Loucy (cell line): ENCODE data around the gene BEND7.
"Not testable (repeated sequence)": the region's sequence is repeated elsewhere in the genome, so short reads cannot be mapped to it uniquely, and the experiment has no call there.

Source experiments
- H2AFZ ChIP-seq: fragments of 200-600 bp; sonication (generic); 2 replicates; pipeline ENCODE4 v1.6.0; 2016; ENCODE audit warnings: antibody characterized with exemption, mild to moderate bottlenecking, low read length, moderate library complexity
- H3F3A ChIP-seq: fragments of 200-600 bp; 2 replicates; pipeline ENCODE4 v1.6.0; 2016; ENCODE audit warnings: antibody characterized with exemption, low read depth, mild to moderate bottlenecking
- H3K27me3 ChIP-seq: fragments of 200-600 bp; sonication (generic); 2 replicates; pipeline ENCODE4 v1.6.1; 2014; ENCODE audit warnings: low read length, mild to moderate bottlenecking; ENCODE audit not compliant: insufficient read depth, poor library complexity, severe bottlenecking
- H3K36me3 ChIP-seq: fragments of 200-600 bp; sonication (generic); 2 replicates; pipeline ENCODE4 v1.6.1; 2016; ENCODE audit warnings: low read length; ENCODE audit not compliant: insufficient read depth
- H3K4me1 ChIP-seq: fragments of 200-600 bp; sonication (generic); 2 replicates; pipeline ENCODE4 v1.5.1; 2014; ENCODE audit warnings: low read length, mild to moderate bottlenecking; ENCODE audit not compliant: insufficient read depth, poor library complexity, severe bottlenecking
- H3K4me2 ChIP-seq: fragments of 200-600 bp; sonication (generic); 2 replicates; pipeline ENCODE4 v1.6.0; 2014; ENCODE audit warnings: antibody characterized with exemption, low read length, low read depth, mild to moderate bottlenecking; ENCODE audit not compliant: poor library complexity, severe bottlenecking
- H3K4me3 ChIP-seq: fragments of 200-600 bp; sonication (generic); 2 replicates; pipeline ENCODE4 v1.5.1; 2014; ENCODE audit warnings: low read length, mild to moderate bottlenecking, mixed read lengths; ENCODE audit not compliant: poor library complexity, severe bottlenecking
- H3K79me2 ChIP-seq: fragments of 200-600 bp; sonication (generic); 2 replicates; pipeline ENCODE4 v1.6.1; 2014; ENCODE audit warnings: low read length; ENCODE audit not compliant: insufficient read depth
- H3K9ac ChIP-seq: fragments of 200-600 bp; sonication (generic); 2 replicates; pipeline ENCODE4 v1.6.0; 2014; ENCODE audit warnings: mild to moderate bottlenecking, low read depth, low read length, moderate library complexity; ENCODE audit not compliant: poor library complexity, severe bottlenecking
- H3K9me2 ChIP-seq: fragments of 200-600 bp; sonication (generic); replicated peaks from 2 replicates; pipeline ENCODE4 v1.6.1; 2016; ENCODE audit warnings: low read depth, low read length, mixed read lengths
- H3K9me3 ChIP-seq: fragments of 200-600 bp; sonication (generic); 2 replicates; pipeline ENCODE4 v1.6.1; 2014; ENCODE audit warnings: mild to moderate bottlenecking, antibody characterized with exemption, low read length, low read depth; ENCODE audit not compliant: insufficient read depth
- H4K20me1 ChIP-seq: fragments of 200-600 bp; sonication (generic); 2 replicates; pipeline ENCODE4 v1.6.0; 2014; ENCODE audit warnings: antibody characterized with exemption, low read length, mild to moderate bottlenecking; ENCODE audit not compliant: insufficient read depth, poor library complexity, severe bottlenecking
- CTCF ChIP-seq: fragments of 200-600 bp; sonication (generic); conservative IDR thresholded peaks from 2 replicates; pipeline ENCODE4 v1.5.1; 2014; ENCODE audit warnings: mild to moderate bottlenecking, antibody characterized with exemption, low read length
- EZH2phosphoT487 ChIP-seq: fragments of 200-600 bp; IDR thresholded peaks from 2 replicates; pipeline ENCODE4 v1.6.1; 2018; ENCODE audit warnings: antibody characterized with exemption, mild to moderate bottlenecking, moderate library complexity, borderline replicate concordance

BEND7 gene

GRCh38 chr10:13550802-13551201 lies 22.0 kb upstream of the BEND7 start:
- Histone ChIP-seq H3K9me2 (no peaks in the 10 kb centered on the region), H3F3A (no peaks in the 10 kb centered on the region), H3K4me1 (no peaks in the 10 kb centered on the region), H4K20me1 (no peaks in the 10 kb centered on the region), H3K4me2 (no peak overlapping the region), H3K9ac (no peak overlapping the region), H3K36me3 (no peaks in the 10 kb centered on the region), H3K27me3 (no peaks in the 10 kb centered on the region), H3K4me3 (no peak overlapping the region), H3K9me3 (no peaks in the 10 kb centered on the region; the same call in 1 of the 2 replicates), H3K79me2 (no peaks in the 10 kb centered on the region), H2AFZ (no peak overlapping the region)
- no peak for TF ChIP-seq EZH2phosphoT487
- no peak for TF ChIP-seq CTCF

DNA sequence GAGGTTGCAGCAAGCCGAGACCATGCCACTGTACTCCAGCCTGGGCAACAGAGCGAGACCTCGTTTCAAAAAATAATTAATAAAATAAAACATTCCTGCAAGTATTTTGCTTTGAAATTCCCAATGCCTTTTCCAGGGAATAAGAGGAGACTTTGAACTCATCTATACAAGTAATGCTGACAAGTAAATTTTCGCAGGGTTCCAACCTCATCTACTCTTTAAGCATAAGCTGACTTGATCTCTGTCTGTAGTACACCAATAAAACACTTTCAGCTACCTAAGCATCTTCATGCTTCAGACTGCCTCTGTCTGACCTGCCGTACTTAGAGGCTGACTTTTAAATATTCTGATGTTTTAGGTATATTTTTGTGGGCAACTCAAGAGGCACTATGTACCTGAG lies 13.7 kb upstream of the BEND7 start:
- Histone ChIP-seq H3K4me3 (no peak overlapping the region), H2AFZ (no peak overlapping the region), H3F3A (no peaks in the 10 kb centered on the region), H3K36me3 (no peaks in the 10 kb centered on the region), H3K4me2 (no peak overlapping the region), H3K79me2 (no peaks in the 10 kb centered on the region), H3K27me3 (no peaks in the 10 kb centered on the region), H4K20me1 (no peaks in the 10 kb centered on the region), H3K9me3 (no peaks in the 10 kb centered on the region), H3K9me2 (no peaks in the 10 kb centered on the region), H3K4me1 (no peaks in the 10 kb centered on the region), H3K9ac (no peak overlapping the region)
- no peak for TF ChIP-seq EZH2phosphoT487
- no peak for TF ChIP-seq CTCF

DNA sequence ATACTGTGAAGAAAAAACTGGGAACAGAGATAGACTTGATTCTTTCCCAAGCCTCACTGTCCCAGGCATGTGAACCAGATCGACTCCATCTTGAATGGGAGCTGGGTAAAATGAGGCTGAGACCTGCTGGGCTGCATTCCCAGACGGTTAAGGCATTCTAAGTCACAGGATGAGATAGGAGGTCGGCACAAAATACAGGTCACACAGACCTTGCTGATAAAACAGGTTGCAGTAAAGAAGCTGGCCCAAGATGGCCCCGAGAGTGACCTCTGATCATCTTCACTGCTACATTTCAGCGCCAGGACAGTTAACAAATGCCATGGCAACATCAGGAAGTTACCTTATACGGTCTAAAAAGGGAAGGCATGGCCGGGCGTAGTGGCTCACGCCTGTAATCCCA lies 9.2 kb upstream of the BEND7 start:
- H3K9ac ChIP-seq, H4K20me1 ChIP-seq, H3K9me2 ChIP-seq, H3K36me3 ChIP-seq, H3K79me2 ChIP-seq, H3K9me3 ChIP-seq, H3K4me2 ChIP-seq, H2AFZ ChIP-seq, H3K27me3 ChIP-seq, H3K4me3 ChIP-seq, H3F3A ChIP-seq, H3K4me1 ChIP-seq: not testable (repeated sequence)

DNA sequence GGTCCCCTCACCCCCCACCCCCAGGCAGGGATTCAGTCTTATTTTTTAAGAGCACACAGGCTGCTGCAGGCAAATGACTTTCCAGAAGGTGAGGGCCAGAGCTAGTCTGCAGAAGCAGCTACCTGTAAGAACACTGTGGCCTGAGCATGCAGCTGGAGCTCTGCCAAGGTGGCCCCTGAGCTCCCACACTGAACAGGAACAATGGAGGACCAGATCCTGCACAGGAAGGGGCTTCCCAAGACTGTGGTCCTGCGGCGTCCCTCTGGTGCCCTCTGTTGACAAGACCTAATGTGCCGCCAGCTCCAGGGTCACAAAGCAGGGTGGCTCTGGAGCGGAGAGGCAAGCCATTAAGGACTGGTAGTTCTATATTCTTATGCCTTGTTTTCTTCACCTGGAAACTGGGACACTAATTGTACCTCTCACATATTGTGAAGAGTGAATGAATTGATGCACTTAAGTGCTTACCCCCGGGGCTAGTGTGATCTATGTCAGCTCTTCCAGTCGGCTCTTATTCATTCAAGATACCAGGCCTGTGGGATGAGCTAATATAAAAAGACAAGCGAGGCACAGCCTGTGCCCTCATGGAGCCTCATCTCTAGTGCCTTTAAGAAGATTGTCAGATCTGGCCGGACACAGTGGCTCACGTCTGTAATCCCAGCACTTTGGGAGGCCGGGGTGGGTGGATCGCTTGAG lies 8.0 kb upstream of the BEND7 start:
- Histone ChIP-seq H3K9me3 (no peaks in the 10 kb centered on the region), H3K27me3 (no peaks in the 10 kb centered on the region), H3F3A (no peaks in the 10 kb centered on the region), H3K9ac (no peak overlapping the region), H3K4me1 (no peaks in the 10 kb centered on the region), H3K36me3 (no peaks in the 10 kb centered on the region), H3K4me2 (peak overlapping the region; percentile 66), H3K9me2 (no peaks in the 10 kb centered on the region), H3K79me2 (no peaks in the 10 kb centered on the region), H3K4me3 (peak overlapping the region; percentile 43), H4K20me1 (no peaks in the 10 kb centered on the region), H2AFZ (peak overlapping the region; percentile 96)
- no peak for TF ChIP-seq EZH2phosphoT487
- peak; percentile 62 for TF ChIP-seq CTCF
